SK-N-SH (cell line): ENCODE data around the gene SMIM32. TPM values are rescaled to one million over a fixed set of nuclear protein-coding genes. Genes with fewer than 3 reads are reported as not detected.

Experiments used
- CTCF ChIA-PET: fragments of 300-600, 350-600 bp; formaldehyde crosslinking; extraction: SDS; loops from one replicate; lab custom pipeline; 2021; lab: Yijun Ruan, JAX
- POLR2A ChIA-PET: fragments of 350-600 bp; sonication (Branson Sonifier 250); formaldehyde crosslinking; extraction: SDS; loops from one replicate; lab custom pipeline; 2020; ENCODE audit warnings: antibody characterized with exemption, inconsistent platforms; lab: Yijun Ruan, JAX
- DNase-seq: peaks from one replicate; pipeline ENCODE4 v3.0.0; 2012
- H2AFZ ChIP-seq: fragments of 200-600 bp; sonication (generic); 2 replicates; pipeline ENCODE4 v1.8.1; 2016; ENCODE audit warnings: antibody characterized with exemption, mild to moderate bottlenecking, low read depth
- H3F3A ChIP-seq: fragments of 200-600 bp; sonication (generic); replicated peaks from 2 replicates; pipeline ENCODE3; 2016; ENCODE audit warnings: antibody characterized with exemption, mild to moderate bottlenecking; ENCODE audit not compliant: insufficient read depth
- H3K27ac ChIP-seq, 2 experiments: fragments of 200-500 bp in 1 of 2; fragments of 200-600 bp in 1 of 2; sonication (Bioruptor generic) in 1 of 2; sonication (generic), shearing (Covaris generic) in 1 of 2; 2 replicates each; pipeline versions ENCODE4 v1.5.1 to v1.6.1; 2014 to 2016; ENCODE audit warnings: low read depth in 2 of 2, inconsistent platforms in 1 of 2, low read length in 1 of 2, mild to moderate bottlenecking in 1 of 2, mixed read lengths in 1 of 2
- H3K27me3 ChIP-seq: fragments of 200-600 bp; sonication (generic), shearing (Covaris generic); 2 replicates; pipeline ENCODE4 v1.6.1; 2016; ENCODE audit warnings: mixed run types; ENCODE audit not compliant: insufficient read depth
- H3K36me3 ChIP-seq, 2 experiments: fragments of 200-500 bp in 1 of 2; fragments of 200-600 bp in 1 of 2; sonication (Bioruptor generic) in 1 of 2; sonication (generic) in 1 of 2; replicated peaks in 1 of 2; 2 replicates each; pipeline versions ENCODE3 to v1.5.1; 2014 to 2016; ENCODE audit warnings: low read length in 1 of 2, mild to moderate bottlenecking in 1 of 2; ENCODE audit not compliant: insufficient read depth in 2 of 2, control insufficient read depth in 1 of 2
- H3K4me1 ChIP-seq, 2 experiments: fragments of 200-500 bp in 1 of 2; fragments of 200-600 bp in 1 of 2; sonication (Bioruptor generic) in 1 of 2; sonication (generic), shearing (Covaris generic) in 1 of 2; 2 replicates each; pipeline versions ENCODE4 v1.5.1 to v1.6.1; 2014 to 2016; ENCODE audit warnings: low read depth in 1 of 2, low read length in 1 of 2, mixed run types in 1 of 2; ENCODE audit not compliant: insufficient read depth in 2 of 2, control insufficient read depth in 1 of 2
- H3K4me2 ChIP-seq: fragments of 200-600 bp; sonication (generic), shearing (Covaris generic); 2 replicates; pipeline ENCODE4 v1.6.1; 2017; ENCODE audit warnings: mixed run types
- H3K4me3 ChIP-seq, 2 experiments: fragments of 200-500 bp in 1 of 2; fragments of 200-600 bp in 1 of 2; sonication (Bioruptor generic) in 1 of 2; sonication (generic), shearing (Covaris generic) in 1 of 2; 2 replicates each; pipeline versions ENCODE4 v1.5.1 to v1.8.1; 2014 to 2016; ENCODE audit warnings: low read depth in 2 of 2, inconsistent platforms in 1 of 2, low read length in 1 of 2, mild to moderate bottlenecking in 1 of 2, mixed read lengths in 1 of 2, moderate library complexity in 1 of 2
- H3K79me2 ChIP-seq: fragments of 200-600 bp; sonication (generic); 2 replicates; pipeline ENCODE4 v1.8.1; 2017; ENCODE audit warnings: mild to moderate bottlenecking; ENCODE audit not compliant: insufficient read depth
- H3K9ac ChIP-seq: fragments of 200-600 bp; sonication (generic); 2 replicates; pipeline ENCODE4 v1.6.1; 2017; ENCODE audit warnings: mixed run types
- H3K9me2 ChIP-seq: fragments of 200-600 bp; sonication (generic); 2 replicates; pipeline ENCODE4 v1.6.1; 2017; ENCODE audit warnings: mixed run types
- H3K9me3 ChIP-seq: fragments of 200-600 bp; sonication (generic); 2 replicates; pipeline ENCODE4 v1.6.1; 2017; ENCODE audit warnings: mixed run types, mild to moderate bottlenecking, moderate library complexity
- H4K20me1 ChIP-seq: fragments of 200-600 bp; sonication (generic); 2 replicates; pipeline ENCODE4 v1.6.1; 2017; ENCODE audit warnings: mild to moderate bottlenecking, mixed run types; ENCODE audit not compliant: insufficient read depth
- ELF1 ChIP-seq: IDR thresholded peaks from 2 replicates; pipeline ENCODE4 v1.4.0; 2012
- FOSL2 ChIP-seq: IDR thresholded peaks from 2 replicates; pipeline ENCODE4 v1.4.0; 2012; ENCODE audit warnings: low read depth, mild to moderate bottlenecking, moderate library complexity, borderline replicate concordance
- FOXM1 ChIP-seq: IDR thresholded peaks from 2 replicates; pipeline ENCODE4 v1.4.0; 2012; ENCODE audit warnings: low read depth, mild to moderate bottlenecking
- GABPA ChIP-seq: IDR thresholded peaks from 2 replicates; pipeline ENCODE4 v1.4.0; 2012; ENCODE audit warnings: low read depth, mild to moderate bottlenecking
- GATA2 ChIP-seq: sonication (generic); formaldehyde crosslinking; IDR thresholded peaks from 2 replicates; pipeline ENCODE4 v1.5.0; 2020; ENCODE audit warnings: mild to moderate bottlenecking, missing genetic modification reagents
- IRF3 ChIP-seq: fragments of 150-350 bp; IDR thresholded peaks from 2 replicates; pipeline ENCODE4 v1.6.1; 2016; ENCODE audit warnings: mild to moderate bottlenecking, low read depth, low read length
- NFIC ChIP-seq: IDR thresholded peaks from 2 replicates; pipeline ENCODE4 v1.4.0; 2012; ENCODE audit warnings: borderline replicate concordance
- RCOR1 ChIP-seq: fragments of 150-350 bp; IDR thresholded peaks from 2 replicates; pipeline ENCODE4 v1.6.1; 2017; ENCODE audit warnings: antibody characterized with exemption, low read length
- RFX5 ChIP-seq: IDR thresholded peaks from 2 replicates; pipeline ENCODE4 v1.6.1; 2012; ENCODE audit warnings: mild to moderate bottlenecking, improper control_type of control experiment, low read length
- RXRA ChIP-seq: IDR thresholded peaks from 2 replicates; pipeline ENCODE4 v1.4.0; 2012; ENCODE audit warnings: low read depth, mild to moderate bottlenecking, borderline replicate concordance
- TAF1 ChIP-seq: IDR thresholded peaks from 2 replicates; pipeline ENCODE4 v1.6.1; 2012; ENCODE audit warnings: low read depth, mild to moderate bottlenecking, low read length, moderate library complexity, borderline replicate concordance
- TCF12 ChIP-seq: IDR thresholded peaks from 2 replicates; pipeline ENCODE4 v1.4.0; 2012
- USF1 ChIP-seq: IDR thresholded peaks from 2 replicates; pipeline ENCODE4 v1.4.0; 2012; ENCODE audit warnings: low read depth, borderline replicate concordance
- USF2 ChIP-seq: fragments of 150-350 bp; IDR thresholded peaks from 2 replicates; pipeline ENCODE4 v1.6.1; 2017; ENCODE audit warnings: antibody characterized with exemption, low read length, low read depth, borderline replicate concordance
- YY1 ChIP-seq: IDR thresholded peaks from 2 replicates; pipeline ENCODE4 v1.4.0; 2012; ENCODE audit warnings: low read depth, mild to moderate bottlenecking
- WGBS: methylation state at CpG from one replicate; pipeline ENCODE4 v1.1.6; 2017; ENCODE audit warnings: low lambda C conversion rate; 5-methylcytosine and 5-hydroxymethylcytosine counted together
- polyA plus RNA-seq, 3 experiments: library from polyadenylated mRNA; depleted of rRNA; stranded (reverse); fragments of >200 nt; gene quantifications; 2 replicates each; pipeline ENCODE4 v1.2.3, GENCODE V29; 2012

The SMIM32 gene
- polyA plus RNA-seq, 1 of the 3 experiments (the other 2 are of a cell fraction): 0.25 TPM

GRCh38 chr5:136230176-136230575, 37.2 kb upstream of the SMIM32 start (continued):
- no peak for TF ChIP-seq NFIC
- TF ChIP-seq RFX5: no peak
- no peak for TF ChIP-seq USF1
- TF ChIP-seq GATA2: no peak
- no peak for TF ChIP-seq TCF12
- no peak for TF ChIP-seq TAF1
- no peak for TF ChIP-seq YY1
- TF ChIP-seq FOSL2: no peak
- no peak for TF ChIP-seq RCOR1
- TF ChIP-seq ELF1: no peak
- TF ChIP-seq, all 33 proteins: peak for 0

GRCh38 chr5:136228136-136228757, 35.3 kb upstream of the SMIM32 start:
- H3K4me1 ChIP-seq: no peaks in the 10 kb centered on the region
- WGBS: 70% methylated on average over 7 of the region's 7 CpGs
- H3K27me3 ChIP-seq: peaks cover 8% of the 10 kb centered on the region; the same call in 1 of the 2 replicates
- H2AFZ ChIP-seq: no peak overlapping the region
- H3K9me3 ChIP-seq: no peaks in the 10 kb centered on the region
- no peak overlapping the region for H3K27ac ChIP-seq
- POLR2A ChIA-PET: no interaction called here
- no peaks in the 10 kb centered on the region for H4K20me1 ChIP-seq
- no peak for TF ChIP-seq IRF3
- no peak for TF ChIP-seq RXRA
- TF ChIP-seq USF2: no peak
- TF ChIP-seq FOXM1: no peak
- no peak for TF ChIP-seq GABPA
- TF ChIP-seq RFX5: no peak
- TF ChIP-seq, all 33 proteins: peak for 0
- CTCF ChIA-PET: interaction anchor here (1.5 to 1.6 kb wide), 2 partner anchors 16 to 20 kb away, joined by 3 to 8 read pairs; no protein-coding TSS in a partner anchor
- Histone ChIP-seq H3K79me2 (no peaks in the 10 kb centered on the region), H3K36me3 (no peaks in the 10 kb centered on the region), H3K4me3 (no peak overlapping the region), H3K9me2 (no peaks in the 10 kb centered on the region), H3F3A (no peaks in the 10 kb centered on the region), H3K4me2 (no peak overlapping the region), H3K9ac (no peak overlapping the region)
- DNase-seq: no peak
